Natural killer cell (primary cell): ENCODE data around the gene TMEM62. TPM values are rescaled to one million over a fixed set of nuclear protein-coding genes. Genes with fewer than 3 reads are reported as not detected.

Source experiments
- ATAC-seq, 3 donors: fragments of 150-1000 bp in 2 of 3; fragments of 200-7000 bp in 1 of 3; cut with Tn5 transposase; 1 replicate in 1 of 3; 2 replicates in 2 of 3; pipeline ENCODE4 v1.10.0; 2021; ENCODE audit warnings: mild to moderate bottlenecking in 2 of 3, moderate library complexity in 2 of 3
- DNase-seq, 2 donors: peaks; one replicate each; pipeline versions ENCODE4 v3.0.0 to v3.0.0-alpha.2; 2013 to 2021; ENCODE audit warnings: mixed read lengths in 1 of 2
- H3K27ac ChIP-seq: one replicate; pipeline ENCODE4 v1.5.1; 2013; ENCODE audit warnings: mild to moderate bottlenecking, low read length
- H3K27me3 ChIP-seq: one replicate; pipeline ENCODE4 v1.6.1; 2013; ENCODE audit warnings: low read length; ENCODE audit not compliant: control insufficient read depth, insufficient read depth
- H3K36me3 ChIP-seq: one replicate; pipeline ENCODE4 v1.6.1; 2013; ENCODE audit warnings: low read length; ENCODE audit not compliant: control insufficient read depth, insufficient read depth
- H3K4me1 ChIP-seq: one replicate; pipeline ENCODE4 v1.6.1; 2013; ENCODE audit warnings: low read length; ENCODE audit not compliant: control insufficient read depth, insufficient read depth
- H3K4me3 ChIP-seq: one replicate; pipeline ENCODE4 v1.5.1; 2013; ENCODE audit warnings: low read length
- H3K9me3 ChIP-seq: one replicate; pipeline ENCODE4 v1.6.1; 2013; ENCODE audit warnings: low read length; ENCODE audit not compliant: control insufficient read depth, insufficient read depth
- H3K27ac Mint-ChIP-seq, 2 donors: one replicate each; pipeline ENCODE4 v1.8.0; 2022; ENCODE audit warnings: mild to moderate bottlenecking in 2 of 2, mixed read lengths in 2 of 2, moderate library complexity in 1 of 2
- H3K27me3 Mint-ChIP-seq, 2 donors: one replicate each; pipeline ENCODE4 v1.8.0; 2022; ENCODE audit warnings: low read depth in 2 of 2, mixed read lengths in 2 of 2
- H3K36me3 Mint-ChIP-seq: one replicate; pipeline ENCODE4 v1.8.0; 2022; ENCODE audit warnings: mixed read lengths
- H3K4me1 Mint-ChIP-seq, 2 donors: one replicate each; pipeline ENCODE4 v1.8.0; 2022; ENCODE audit warnings: mixed read lengths in 2 of 2
- H3K4me3 Mint-ChIP-seq: one replicate; pipeline ENCODE4 v1.8.0; 2022; ENCODE audit warnings: mild to moderate bottlenecking, moderate library complexity, mixed read lengths
- H3K9me3 Mint-ChIP-seq, 2 donors: one replicate each; pipeline ENCODE4 v1.8.0; 2022; ENCODE audit warnings: mixed read lengths in 2 of 2
- CTCF ChIP-seq: fragments of 200-600 bp; IDR thresholded peaks from one replicate; pipeline ENCODE4 v1.8.0; 2022; ENCODE audit warnings: antibody characterized with exemption
- WGBS: methylation state at CpG from one replicate; pipeline ENCODE4 v1.1.7; 2013; ENCODE audit warnings: missing lambda C conversion rate; ENCODE audit not compliant: insufficient coverage; 5-methylcytosine and 5-hydroxymethylcytosine counted together
- intact Hi-C: fragments of 100-400 bp; cut with micrococcal nuclease; formaldehyde crosslinking; loops from one replicate; pipeline ENCODE4 v1.14.2; 2022
- total RNA-seq, 4 donors: library from RNA; stranded (reverse); fragments of 120-200 nt in 1 of 4; gene quantifications; one replicate each; pipeline versions ENCODE4 v1.2.3 to v1.2.4, GENCODE V29; 2013 to 2022

Gene TMEM62
- total RNA-seq, 3 donors from 2014 or later (not counting 1 experiment from before 2014, with no cell fraction given) = 39.4 to 43.8 (median 40.8) TPM

- H3K27ac Mint-ChIP-seq = no peak overlapping the region
- Histone ChIP-seq H3K27ac (no peak overlapping the region), H3K4me1 (no peaks in the 10 kb centered on the region), H3K9me3 (no peaks in the 10 kb centered on the region), H3K4me3 (no peak overlapping the region), H3K36me3 (peaks cover 2% of the 10 kb centered on the region), H3K27me3 (no peaks in the 10 kb centered on the region)
- peaks cover 28 to 40% of the 10 kb centered on the region in 2 donors for H3K4me1 Mint-ChIP-seq
- no peak for TF ChIP-seq CTCF
- ATAC-seq (no peak), DNase-seq (no peak)
- no peaks in the 10 kb centered on the region for H3K36me3 Mint-ChIP-seq
- intact Hi-C loops = no loop called here
- H3K9me3 Mint-ChIP-seq = no peaks in the 10 kb centered on the region
- H3K4me3 Mint-ChIP-seq = no peak overlapping the region
- H3K27me3 Mint-ChIP-seq = no peaks in the 10 kb centered on the region
- 93% methylated on average over 3 of the region's 4 CpGs for WGBS
Measured at GRCh38 chr15:43091859-43092258, 41.5 kb upstream of the TMEM62 start.

- H3K4me3 Mint-ChIP-seq = no peak overlapping the region
- no peaks in the 10 kb centered on the region for H3K27me3 Mint-ChIP-seq
- H3K4me1 Mint-ChIP-seq = peaks cover 36 to 47% of the 10 kb centered on the region in 2 donors
- Histone ChIP-seq H3K4me3 (no peak overlapping the region), H3K36me3 (peaks cover 2% of the 10 kb centered on the region), H3K9me3 (no peaks in the 10 kb centered on the region), H3K27ac (no peak overlapping the region), H3K27me3 (no peaks in the 10 kb centered on the region), H3K4me1 (no peaks in the 10 kb centered on the region)
- no peak for TF ChIP-seq CTCF
- no peak overlapping the region for H3K27ac Mint-ChIP-seq
- DNase-seq = no peak
- no CpG with 5 or more reads among the region's 1 CpG for WGBS
- no peak for ATAC-seq
- H3K9me3 Mint-ChIP-seq = no peaks in the 10 kb centered on the region
- no peaks in the 10 kb centered on the region for H3K36me3 Mint-ChIP-seq
- intact Hi-C loops = no loop called here
Measured at GRCh38 chr15:43093026-43093425, 40.4 kb upstream of the TMEM62 start.

- intact Hi-C loops = no loop called here
- Histone ChIP-seq H3K4me1 (no peaks in the 10 kb centered on the region), H3K27ac (no peak overlapping the region), H3K4me3 (no peak overlapping the region), H3K9me3 (no peaks in the 10 kb centered on the region), H3K36me3 (no peaks in the 10 kb centered on the region), H3K27me3 (no peaks in the 10 kb centered on the region)
- Mint-ChIP-seq H3K4me3 (no peak overlapping the region), H3K9me3 (no peaks in the 10 kb centered on the region), H3K36me3 (no peaks in the 10 kb centered on the region), H3K27ac (peak overlapping the region; percentile 18 to 37), H3K4me1 (peaks cover 38 to 45% of the 10 kb centered on the region in 2 donors), H3K27me3 (no peaks in the 10 kb centered on the region)
- DNase-seq (no peak), ATAC-seq (no peak)
- 86% methylated on average over 1 of the region's 1 CpG for WGBS
- no peak for TF ChIP-seq CTCF
Measured at GRCh38 chr15:43094416-43095030, 38.9 kb upstream of the TMEM62 start.

GRCh38 chr15:43095243-43095642, 38.1 kb upstream of the TMEM62 start:
- Mint-ChIP-seq H3K9me3 (no peaks in the 10 kb centered on the region), H3K4me1 (peaks cover 40 to 47% of the 10 kb centered on the region in 2 donors)

More at GRCh38 chr15:43095243-43095642, 38.1 kb upstream of the TMEM62 start:
- H3K36me3 ChIP-seq = peaks cover 3% of the 10 kb centered on the region
- no peak overlapping the region for H3K4me3 ChIP-seq
- no peak for TF ChIP-seq CTCF
- Mint-ChIP-seq H3K4me3 (no peak overlapping the region), H3K27me3 (no peaks in the 10 kb centered on the region), H3K27ac (peak overlapping the region; percentile 18 to 37), H3K36me3 (no peaks in the 10 kb centered on the region)
- H3K4me1 ChIP-seq = no peaks in the 10 kb centered on the region
- H3K27ac ChIP-seq = no peak overlapping the region
- ATAC-seq (no peak), DNase-seq (no peak)
- intact Hi-C loops = no loop called here
- WGBS = no CpG with 5 or more reads among the region's 1 CpG
- no peaks in the 10 kb centered on the region for H3K27me3 ChIP-seq
- no peaks in the 10 kb centered on the region for H3K9me3 ChIP-seq
